Fibroblast of upper back skin (primary cell): Measurements from ENCODE around the gene NRXN3.

ENCODE experiments used
- DNase-seq: peaks from one replicate; pipeline ENCODE4 v3.0.0-alpha.2; 2013

The NRXN3 gene

DNA sequence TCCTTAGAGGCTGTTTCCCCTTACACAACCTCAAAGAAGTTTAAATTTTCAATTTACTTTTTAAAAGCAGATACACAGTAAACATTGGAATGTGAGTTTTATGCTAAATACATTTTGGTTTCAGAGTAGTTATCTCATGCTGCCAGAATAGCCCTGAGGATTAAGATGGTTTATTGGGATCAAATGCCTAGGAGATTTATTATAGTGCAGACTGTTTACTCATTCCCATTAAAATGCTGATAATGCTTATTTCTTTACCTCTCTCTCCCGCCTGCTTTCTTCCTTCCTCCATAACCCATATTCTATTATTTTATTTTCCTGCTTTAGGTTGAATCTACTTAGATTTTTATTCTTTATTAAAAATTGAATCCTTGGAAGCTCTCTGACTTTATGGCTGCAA lies 1701.0 kb downstream of the NRXN3 start:
- no peak for DNase-seq

DNA sequence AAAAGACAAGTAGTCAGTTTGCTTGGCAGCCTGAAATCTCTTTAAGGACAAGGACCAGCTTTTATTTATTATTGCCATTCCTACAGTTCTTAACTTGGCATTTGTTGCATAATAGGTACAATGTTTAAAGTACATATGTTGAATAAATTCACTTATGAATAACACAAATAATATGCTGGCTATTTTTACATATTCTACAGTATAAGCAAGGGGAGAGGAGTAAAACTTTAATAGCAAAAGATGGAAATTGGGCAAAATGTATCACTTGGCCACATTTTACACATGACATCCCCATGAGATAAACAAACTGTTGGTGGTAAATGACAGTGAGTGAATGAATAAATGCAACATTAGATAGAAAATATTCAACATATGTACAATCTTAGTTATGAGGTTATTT lies 1708.1 kb downstream of the NRXN3 start:
- DNase-seq: no peak

DNA sequence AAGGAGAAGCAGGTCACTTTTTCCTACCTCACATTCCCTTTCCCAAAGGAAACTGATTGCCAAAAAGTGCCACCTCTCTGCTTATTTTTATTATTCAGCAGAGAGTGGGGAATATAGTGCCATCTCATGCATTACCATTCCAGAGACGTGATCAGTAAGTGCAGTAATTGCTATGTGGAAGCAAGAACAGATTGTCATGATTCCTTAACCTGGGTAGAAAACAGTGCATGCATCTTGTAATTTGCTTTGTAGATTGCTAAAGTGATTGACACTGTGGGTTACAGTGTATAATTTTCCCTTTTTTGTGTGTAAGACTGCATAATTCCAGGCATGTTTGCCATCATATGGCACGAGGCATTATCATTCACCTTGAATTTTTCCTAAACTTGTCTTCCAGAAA lies 1708.6 kb downstream of the NRXN3 start:
- no peak for DNase-seq

DNA sequence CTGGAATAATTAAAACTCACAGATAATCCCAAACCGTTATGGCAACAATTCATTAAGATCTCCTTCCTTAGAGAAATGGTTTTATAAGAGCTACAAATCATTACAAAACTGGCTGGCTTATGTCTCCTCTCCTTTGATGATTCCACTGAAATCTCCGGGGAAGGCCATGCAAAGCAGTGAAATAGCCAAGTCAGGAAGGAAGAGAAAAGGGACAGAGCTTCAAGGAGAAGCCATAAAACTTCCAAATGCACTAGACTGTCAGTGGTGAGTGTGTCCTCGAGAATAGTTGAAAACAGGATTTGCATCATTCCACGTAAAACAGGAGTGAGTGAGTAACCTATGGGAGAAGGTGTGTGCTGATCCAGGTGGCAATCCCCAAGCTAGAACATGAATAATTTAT lies 1711.1 kb downstream of the NRXN3 start:
- DNase-seq: no peak

DNA sequence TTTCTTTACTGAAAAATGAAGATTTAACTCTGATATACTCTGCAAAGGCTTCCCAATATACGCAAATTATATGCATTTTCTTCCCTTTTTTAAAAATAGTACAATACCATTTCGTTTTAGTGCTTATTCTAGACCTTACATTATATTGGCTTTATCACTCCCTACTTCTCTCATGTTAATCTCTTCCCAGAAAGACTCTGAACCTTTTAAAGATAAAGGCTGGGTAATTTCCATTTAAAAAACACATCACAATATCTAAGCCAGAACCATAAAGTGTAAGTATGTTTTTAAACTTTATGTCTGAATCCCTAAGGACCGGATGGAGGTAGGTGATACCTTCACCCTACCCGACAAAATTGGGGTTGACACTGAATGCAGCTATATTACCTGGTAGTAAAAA lies 1720.4 kb downstream of the NRXN3 start:
- no peak for DNase-seq

DNA sequence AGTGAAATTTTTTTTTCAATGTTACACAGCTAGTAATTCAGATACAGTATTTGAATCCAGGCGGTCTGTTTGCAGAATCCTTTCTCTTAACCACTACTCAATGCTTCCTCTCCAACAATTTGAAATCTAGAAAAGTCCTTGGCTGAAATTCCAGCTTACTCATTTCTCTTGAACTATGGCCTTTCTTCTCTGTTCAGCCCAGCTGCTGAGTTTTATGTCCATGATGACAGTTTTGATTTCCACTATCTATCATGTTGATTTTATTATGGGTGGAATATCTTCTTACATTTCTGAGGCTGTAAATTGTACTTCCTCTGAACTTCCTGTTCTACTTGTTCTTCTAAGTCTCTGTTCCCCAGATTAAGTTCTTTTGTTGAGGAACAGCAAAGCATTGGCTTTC lies 1725.8 kb downstream of the NRXN3 start:
- DNase-seq: peak; percentile 55

DNA sequence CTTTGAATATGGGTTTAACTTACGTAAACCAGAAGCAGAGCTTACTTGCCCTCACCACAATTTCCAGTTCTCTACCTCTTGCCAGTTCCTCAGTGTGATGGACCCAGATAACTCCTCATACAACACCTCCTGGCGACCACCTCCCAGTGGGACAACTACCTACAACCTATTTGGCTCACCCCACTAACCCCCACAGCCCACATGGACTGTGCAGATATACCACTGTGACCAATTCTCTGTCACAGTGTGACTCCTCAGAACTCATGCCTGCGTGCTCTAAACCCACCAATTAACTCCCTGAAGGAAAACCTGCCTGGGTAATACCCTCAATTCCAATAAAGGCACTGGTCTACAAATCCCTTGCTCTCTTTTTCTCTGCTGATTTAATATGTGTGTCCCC lies 1729.4 kb downstream of the NRXN3 start:
- DNase-seq: no peak

DNA sequence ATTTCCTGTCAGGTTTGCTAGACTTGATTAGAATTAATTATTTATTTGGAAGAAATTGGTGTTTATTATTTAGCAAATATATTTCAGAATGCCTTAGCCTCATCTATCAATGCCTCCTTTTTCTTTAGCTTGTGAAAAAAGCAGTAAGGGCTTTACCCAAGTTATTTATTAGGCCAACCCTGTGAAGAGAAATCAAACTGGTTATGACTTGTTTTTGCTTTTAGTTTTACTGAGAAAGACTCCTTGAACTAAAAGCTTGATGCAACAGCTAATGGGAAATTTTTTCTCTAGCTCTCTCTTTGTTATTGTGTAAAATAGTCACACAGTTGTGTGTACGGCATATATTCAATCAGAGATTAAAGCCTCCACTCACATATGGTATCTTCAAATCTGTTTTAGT lies 1734.3 kb downstream of the NRXN3 start:
- no peak for DNase-seq

DNA sequence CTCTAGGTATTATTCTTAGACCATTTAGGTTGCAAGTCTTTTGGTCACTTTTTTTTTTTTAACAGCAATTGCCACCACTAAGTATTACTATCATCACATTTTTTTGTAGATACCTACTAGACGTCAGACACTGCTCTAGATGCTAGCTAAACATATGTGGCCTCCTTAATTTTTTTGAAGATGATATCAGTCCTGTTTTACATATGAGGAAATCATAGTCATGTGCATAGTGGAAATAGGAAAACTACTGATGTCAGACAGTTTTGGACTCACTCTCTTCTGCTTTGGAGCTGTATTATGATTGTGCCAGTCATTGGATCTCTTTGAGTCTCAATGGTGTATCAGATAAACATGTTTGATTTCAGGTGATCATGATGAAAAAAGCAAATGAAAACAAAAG lies 1736.8 kb downstream of the NRXN3 start:
- no peak for DNase-seq

DNA sequence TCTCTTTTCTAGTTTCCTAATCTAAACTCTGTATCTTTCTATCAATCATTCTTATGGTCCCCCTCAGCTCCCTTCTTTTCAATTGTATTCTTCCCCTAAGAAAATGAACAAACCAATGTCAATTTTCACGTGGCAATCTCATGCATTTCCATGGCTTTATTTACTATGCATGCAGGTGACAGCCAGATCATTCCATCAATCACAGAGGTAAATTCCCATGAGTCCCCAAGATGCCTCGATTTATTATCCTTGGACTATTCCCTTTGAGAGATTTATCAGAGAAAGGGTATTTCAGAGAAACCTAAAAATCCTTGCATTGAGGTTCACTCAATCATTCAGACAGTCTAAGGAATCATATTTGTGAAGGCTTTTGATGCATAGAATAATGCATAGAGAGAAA lies 1739.9 kb downstream of the NRXN3 start:
- DNase-seq: no peak

DNA sequence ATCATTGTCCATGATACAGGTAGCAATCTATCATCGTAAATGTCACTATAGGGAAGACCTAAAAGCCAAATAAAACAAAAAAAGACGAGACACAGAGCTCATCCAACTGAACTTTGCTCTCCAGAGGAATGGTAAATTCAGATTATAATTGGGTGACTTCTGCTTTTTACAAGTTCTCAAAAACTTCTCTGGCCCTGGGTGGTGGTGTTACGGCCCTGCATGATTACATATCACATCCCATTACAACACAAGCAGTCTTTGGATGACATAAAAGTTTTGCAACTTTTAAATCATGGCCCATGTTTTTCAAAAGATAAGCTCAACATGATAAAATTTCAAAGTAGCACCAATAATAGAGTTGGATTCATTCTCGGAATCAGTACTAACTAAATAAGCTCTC lies 1741.6 kb downstream of the NRXN3 start:
- DNase-seq: no peak

DNA sequence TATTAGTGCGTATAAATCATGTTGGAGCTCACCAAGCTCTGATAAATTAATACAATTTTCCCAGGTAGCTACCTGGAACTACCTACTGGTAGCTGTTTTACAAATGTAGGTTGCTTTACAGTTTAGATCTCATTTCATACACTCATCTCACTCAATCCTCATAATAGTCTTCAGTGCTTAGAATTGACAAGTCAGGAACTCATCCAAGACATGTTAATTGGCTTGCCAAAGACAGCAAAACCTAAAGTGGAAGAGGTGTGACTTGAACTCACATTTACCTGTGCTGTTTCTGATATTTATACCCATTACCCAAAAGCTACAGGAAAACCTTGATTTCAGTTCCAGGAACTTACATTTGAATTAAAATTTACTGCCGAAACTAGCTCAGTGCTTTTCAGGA lies 1744.4 kb downstream of the NRXN3 start:
- DNase-seq: no peak

DNA sequence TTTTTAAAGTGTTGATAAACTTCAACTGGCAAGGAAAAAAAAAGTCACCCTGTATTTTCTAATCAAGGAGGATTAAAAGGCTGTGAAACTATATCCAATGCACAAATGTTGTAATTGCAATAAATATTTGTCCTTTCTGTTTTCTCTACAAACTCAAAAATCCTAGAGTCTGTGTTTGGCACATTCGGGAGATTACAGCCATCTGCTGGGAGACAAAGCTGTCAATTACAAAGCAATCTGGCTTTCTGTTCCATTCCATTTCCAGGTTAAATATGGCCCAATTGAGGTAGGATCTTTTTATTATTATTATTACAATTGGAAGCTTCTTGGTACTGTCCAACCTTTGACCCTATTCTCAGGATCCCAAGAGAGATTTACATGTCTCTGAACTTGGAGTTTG lies 1745.2 kb downstream of the NRXN3 start:
- no peak for DNase-seq

DNA sequence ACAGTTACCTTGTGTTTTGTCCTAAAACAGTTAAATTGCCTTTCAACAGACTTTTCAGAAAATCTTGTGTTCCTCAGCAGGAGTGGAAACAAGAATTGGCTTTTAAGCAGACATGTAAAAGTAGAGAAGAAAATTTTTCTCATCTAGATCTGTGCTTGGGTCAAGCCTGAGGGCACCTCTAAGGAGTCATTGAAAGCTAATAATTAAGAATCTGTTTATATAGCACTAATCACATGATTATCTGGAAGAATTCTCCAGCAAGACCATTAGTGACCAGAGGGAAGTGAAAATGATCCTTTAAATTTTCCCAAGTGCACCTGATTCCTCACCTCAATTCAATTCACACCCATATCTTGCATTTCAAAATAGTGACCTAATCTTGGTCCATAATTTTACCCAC lies 1746.1 kb downstream of the NRXN3 start:
- no peak for DNase-seq

DNA sequence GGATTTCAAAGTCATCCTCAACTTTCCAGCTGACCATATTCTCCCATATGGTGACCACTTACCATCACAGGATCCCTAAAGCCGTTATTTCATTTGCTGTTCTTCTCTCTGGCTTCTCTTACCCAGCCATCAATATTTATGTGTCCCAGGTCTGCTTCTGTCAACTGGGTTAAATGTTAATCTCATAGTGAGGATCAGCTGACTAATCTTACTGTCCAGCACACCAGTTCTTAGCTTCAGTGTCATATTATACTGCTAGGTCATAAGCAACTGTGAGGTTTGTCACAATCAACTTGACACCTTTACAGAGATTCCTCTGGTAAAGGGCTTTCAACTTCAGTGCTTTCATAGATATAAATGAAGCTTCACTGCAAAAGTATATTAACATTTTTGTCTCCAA lies 1746.7 kb downstream of the NRXN3 start:
- DNase-seq: no peak
